ACHN (cell line): Measurements from ENCODE around the gene EFEMP1.

Experiments used
- DNase-seq: peaks from one replicate; pipeline ENCODE4 v3.0.0-alpha.2; 2015
- in situ Hi-C: cut with HindIII; loops from 2 replicates; pipeline ENCODE4 v1.10.0; 2017; ENCODE audit warnings: low sequenced_read_pairs, low pct_ligation_motif_present, low pct_unique_long_range_greater_than_20kb

EFEMP1 gene

DNA sequence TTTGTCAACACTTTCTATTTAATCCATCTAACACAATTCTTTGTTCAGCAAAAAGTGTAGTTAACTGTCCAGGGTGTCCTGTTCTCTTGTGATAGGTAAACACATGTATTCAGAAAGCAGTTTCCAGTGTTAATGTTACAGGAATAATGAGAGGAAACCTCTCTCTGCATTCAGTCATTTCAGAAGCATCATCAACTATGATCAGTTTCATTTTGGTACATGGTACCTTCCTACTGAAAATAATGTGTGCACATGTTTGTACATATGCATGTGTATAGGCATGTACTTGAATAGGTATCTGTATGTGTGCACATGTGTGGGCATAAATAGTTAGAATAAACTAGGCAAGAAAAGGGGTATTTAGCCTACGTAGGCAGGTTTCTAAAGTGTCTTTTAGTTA, 16.6 kb downstream of the EFEMP1 start:
- in situ Hi-C loops: no loop called here
- no peak for DNase-seq

DNA sequence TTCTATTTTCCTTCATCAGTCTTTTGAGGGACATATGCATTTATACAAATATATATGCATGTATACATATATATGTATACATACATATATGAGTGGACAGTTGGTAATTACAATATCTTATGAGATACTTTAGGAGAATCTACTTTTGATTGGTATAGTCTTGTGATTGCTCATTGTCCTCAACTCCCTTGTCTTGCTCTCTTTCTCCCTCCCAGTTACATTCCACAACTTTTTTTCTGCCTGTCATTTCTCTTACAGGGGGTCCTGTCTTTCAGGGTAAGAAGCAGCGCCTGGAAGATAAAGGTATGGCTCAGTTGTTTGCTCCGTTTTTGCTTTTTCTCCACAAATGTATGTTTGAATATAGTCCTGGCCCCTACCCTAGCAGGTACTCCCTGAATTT, 19.9 kb downstream of the EFEMP1 start:
- in situ Hi-C loops: no loop called here
- no peak for DNase-seq

DNA sequence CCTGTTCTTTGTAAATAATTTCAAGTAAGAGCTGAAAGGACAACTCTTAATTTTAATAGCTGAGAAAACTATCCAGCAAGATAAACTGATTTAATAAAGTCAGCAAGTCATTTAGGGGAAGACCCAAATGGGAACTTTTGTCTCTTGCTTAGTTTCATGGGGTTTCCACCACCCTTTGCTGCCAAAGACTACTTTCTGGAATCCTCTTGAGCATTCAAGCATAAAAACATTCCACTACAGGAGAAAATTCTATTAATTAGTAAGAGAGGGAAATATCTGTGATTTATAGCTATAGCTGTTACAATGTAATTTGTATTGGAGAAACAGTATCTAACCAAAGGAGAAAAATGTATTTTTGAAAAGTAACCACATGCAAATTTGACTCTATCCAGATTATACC, 20.6 kb downstream of the EFEMP1 start:
- no peak for DNase-seq
- in situ Hi-C loops: no loop called here

- no peak for DNase-seq
- in situ Hi-C loops: no loop called here
Observed at GRCh38 chr2:55902429-55902828, 21.2 kb downstream of the EFEMP1 start.

GRCh38 chr2:55901941-55902340, 21.6 kb downstream of the EFEMP1 start:
- no peak for DNase-seq
- in situ Hi-C loops: no loop called here

DNA sequence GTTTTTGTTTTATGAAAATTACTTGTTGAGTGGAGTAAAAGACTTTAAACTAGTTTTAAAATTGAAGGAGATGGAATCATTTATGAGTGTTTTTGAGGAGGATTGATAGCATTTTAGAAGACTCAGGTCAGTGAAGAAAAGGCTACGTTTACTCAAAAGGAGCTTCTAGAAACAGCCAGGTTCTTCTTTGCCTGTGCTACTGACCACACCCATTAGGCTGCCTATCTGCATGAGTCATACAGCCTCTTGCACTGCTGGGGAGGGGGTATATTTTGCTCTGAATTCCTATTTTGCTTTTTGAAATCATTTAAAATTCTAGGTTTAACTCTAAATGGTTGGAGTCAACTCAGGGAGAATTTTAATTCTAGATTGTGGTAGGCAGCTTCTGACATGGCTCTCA, 22.3 kb downstream of the EFEMP1 start:
- in situ Hi-C loops: no loop called here

DNA sequence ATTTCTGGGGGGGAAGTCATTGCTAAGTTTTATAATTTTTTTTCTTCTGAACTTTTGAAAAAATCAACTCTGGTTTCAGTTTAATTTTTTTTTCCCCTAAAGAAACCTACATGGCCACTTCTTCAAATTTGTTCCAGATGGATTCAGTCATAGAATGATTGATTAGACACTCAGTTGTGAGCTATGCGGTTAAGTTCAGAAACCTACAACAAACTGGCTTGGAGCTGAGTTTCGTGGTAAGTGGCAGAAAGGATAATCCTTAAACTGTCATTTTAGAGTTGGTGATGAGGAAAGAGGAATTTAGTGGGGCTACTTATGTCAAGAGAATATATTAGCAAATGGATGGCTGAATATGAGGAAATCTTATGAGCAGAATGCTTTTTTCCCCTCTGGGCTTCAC, 23.7 kb downstream of the EFEMP1 start:
- in situ Hi-C loops: no loop called here
- peak; percentile 12 for DNase-seq

More for the DNA sequence above, 22.3 kb downstream of the EFEMP1 start:
- peak; percentile 37 for DNase-seq

- DNase-seq: no peak
- in situ Hi-C loops: no loop called here
Observed at GRCh38 chr2:55898386-55899040, 25.1 kb downstream of the EFEMP1 start.

DNA sequence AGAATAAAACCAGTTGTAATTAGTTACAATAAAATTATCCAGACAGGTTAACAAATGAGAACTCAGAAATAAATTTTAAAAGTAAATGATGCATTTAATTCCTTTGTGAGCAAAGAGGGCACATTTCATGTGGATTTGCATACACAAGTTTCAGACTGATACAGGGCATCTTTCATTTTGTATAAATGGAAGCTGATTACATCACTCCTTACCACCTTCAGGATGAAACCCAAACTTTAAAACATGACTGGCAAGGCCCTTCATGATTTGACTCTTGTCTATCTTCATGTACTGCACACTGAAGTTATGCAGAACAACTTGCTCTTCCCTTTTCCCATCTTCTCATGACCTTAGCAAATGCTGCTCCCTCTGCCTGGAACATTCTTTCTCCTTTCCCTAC, 26.9 kb downstream of the EFEMP1 start:
- no peak for DNase-seq
- in situ Hi-C loops: no loop called here

GRCh38 chr2:55894720-55895119, 28.9 kb downstream of the EFEMP1 start:
- DNase-seq: no peak
- in situ Hi-C loops: no loop called here

DNA sequence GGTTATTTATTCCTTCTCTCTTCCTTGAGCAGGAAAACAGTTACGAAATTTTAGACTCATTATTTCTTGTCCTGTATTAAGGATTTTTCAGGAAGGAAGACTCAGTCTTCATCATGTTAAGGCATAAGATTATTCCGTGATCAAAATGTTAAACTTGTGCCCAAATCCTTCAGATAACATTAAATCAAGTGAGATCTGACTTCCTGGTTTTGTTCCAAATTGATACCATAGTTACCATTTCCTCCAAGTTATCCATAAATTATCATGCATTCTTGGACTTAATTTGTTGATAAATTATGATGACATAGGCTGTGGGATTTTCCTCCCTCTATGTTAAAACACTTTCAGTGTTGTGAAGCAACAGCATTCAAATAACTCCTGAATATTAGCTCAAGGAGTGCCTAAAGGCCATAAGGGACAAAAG, 31.9 kb downstream of the EFEMP1 start:
- no peak for DNase-seq
- in situ Hi-C loops: no loop called here

GRCh38 chr2:55888936-55889335, 34.6 kb downstream of the EFEMP1 start:
- DNase-seq: no peak
- in situ Hi-C loops: no loop called here

- peak; percentile 14 for DNase-seq
Observed at GRCh38 chr2:55887901-55888624, 35.5 kb downstream of the EFEMP1 start.

GRCh38 chr2:55887351-55887750, 36.2 kb downstream of the EFEMP1 start:
- in situ Hi-C loops: no loop called here

More at GRCh38 chr2:55887901-55888624, 35.5 kb downstream of the EFEMP1 start:
- in situ Hi-C loops: no loop called here

GRCh38 chr2:55885944-55886281, 37.7 kb downstream of the EFEMP1 start:
- in situ Hi-C loops: no loop called here
- DNase-seq: no peak

More at GRCh38 chr2:55887351-55887750, 36.2 kb downstream of the EFEMP1 start:
- no peak for DNase-seq

GRCh38 chr2:55885127-55885943, 38.2 kb downstream of the EFEMP1 start:
- peak; percentile 67 for DNase-seq
- in situ Hi-C loops: no loop called here

DNA sequence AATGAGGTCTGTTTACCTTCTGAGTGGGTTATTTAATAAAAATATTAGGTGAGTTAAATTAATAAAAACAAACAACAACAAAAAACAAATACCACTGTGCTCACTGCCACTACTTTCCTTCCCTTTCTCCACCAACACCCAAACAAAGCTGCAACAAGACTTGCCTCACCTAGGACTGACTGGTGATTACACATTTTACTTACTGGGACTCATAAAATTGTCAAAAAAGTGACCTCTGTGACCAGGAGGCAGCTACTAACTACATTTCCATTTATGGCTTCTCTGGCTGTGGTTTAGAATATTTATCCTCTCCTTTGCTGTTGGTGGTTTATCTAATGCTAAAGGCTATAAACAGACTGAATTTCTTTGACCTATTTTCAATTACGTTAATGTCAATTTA, 39.8 kb downstream of the EFEMP1 start:
- in situ Hi-C loops: no loop called here
- DNase-seq: no peak

GRCh38 chr2:55883357-55883756, 40.2 kb downstream of the EFEMP1 start:
- DNase-seq: no peak
- in situ Hi-C loops: no loop called here

- no peak for DNase-seq
- in situ Hi-C loops: no loop called here
Observed at GRCh38 chr2:55882954-55883353, 40.6 kb downstream of the EFEMP1 start.
